Motor neuron (in vitro differentiated cells): ENCODE data around the gene PRR23E. TPM values are rescaled to one million over a fixed set of nuclear protein-coding genes. Genes with fewer than 3 reads are reported as not detected.

ENCODE experiments used
- ATAC-seq, 8 experiments: fragments of 200-7000 bp; cut with Tn5 transposase; replicated peaks in 6 of 8; 2 replicates each; pipeline ENCODE4 v1.8.0; 2021; ENCODE audit warnings: mild to moderate bottlenecking in 8 of 8, moderate library complexity in 8 of 8
- H3K27ac ChIP-seq, 2 donors: fragments of 250-450 bp; sonication (Bioruptor Pico); 2 replicates each; pipeline ENCODE4 v1.9.0; 2021; ENCODE audit warnings: antibody characterized with exemption in 2 of 2, mild to moderate bottlenecking in 2 of 2, moderate library complexity in 1 of 2
- H3K4me1 ChIP-seq, 2 donors: fragments of 250-450 bp; sonication (Bioruptor Pico); replicated peaks in 1 of 2; 2 replicates each; pipeline ENCODE4 v1.6.1; 2021; ENCODE audit warnings: antibody characterized with exemption in 2 of 2, mild to moderate bottlenecking in 2 of 2, moderate library complexity in 1 of 2
- H3K4me3 ChIP-seq, 5 donors: fragments of 250-450 bp; sonication (Bioruptor Pico); 2 replicates each; pipeline ENCODE4 v1.9.0; 2021; ENCODE audit warnings: antibody characterized with exemption in 5 of 5, mild to moderate bottlenecking in 5 of 5, moderate library complexity in 4 of 5
- WGBS, 10 experiments: fragments of 450-650 bp; shearing (Covaris generic); methylation state at CpG; one replicate each; pipeline ENCODE4 v1.0.0; 2022; 5-methylcytosine and 5-hydroxymethylcytosine counted together
- in situ Hi-C, 9 experiments: fragments of 400-800 bp; cut with MboI; loops; one replicate each; pipeline ENCODE4 v1.15.0; 2021; ENCODE audit warnings: low sequenced_read_pairs in 9 of 9, low pct_unique_long_range_greater_than_20kb in 2 of 9; ENCODE audit not compliant: unreplicated experiment in 9 of 9
- total RNA-seq, 8 experiments: library from RNA; unstranded; fragments of 300-600 nt; gene quantifications; 2 replicates each; pipeline versions ENCODE4 v1.2.3 to v1.2.4, GENCODE V29; 2022

Gene PRR23E
- total RNA-seq, 8 experiments from 2014 or later: 0.09 to 0.81 (median 0.44) TPM; not detected in 2

- Histone ChIP-seq H3K4me1 (no peaks in the 10 kb centered on the region), H3K4me3 (no peak overlapping the region), H3K27ac (no peak overlapping the region)
- 10 to 78% (median 52%) methylated on average over 3 of the region's 3 CpGs; no CpG with 5 or more reads in 1 of the 10 experiments for WGBS, 10 experiments
- no peak for ATAC-seq
- in situ Hi-C loops: no loop called here
These were observed 44.9 kb downstream of the PRR23E start for GRCh38 chr3:127237835-127238234.

- Histone ChIP-seq H3K4me3 (no peak overlapping the region), H3K4me1 (no peaks in the 10 kb centered on the region), H3K27ac (no peak overlapping the region)
- WGBS, 10 experiments: 36 to 83% (median 65%) methylated on average over 1 to 2 of the region's 2 CpGs; no CpG with 5 or more reads in 1 of the 10 experiments
- no peak for ATAC-seq
- in situ Hi-C loops: no loop called here
These were observed 45.7 kb downstream of the PRR23E start for GRCh38 chr3:127238602-127239001.

GRCh38 chr3:127247292-127247691 is 54.4 kb downstream of the PRR23E start:
- in situ Hi-C loops: no loop called here
- no peak for ATAC-seq
- no peaks in the 10 kb centered on the region for H3K4me1 ChIP-seq
- no peak overlapping the region for H3K4me3 ChIP-seq
- WGBS, 10 experiments: 0 to 67% (median 40%) methylated on average over 1 of the region's 1 CpG; no CpG with 5 or more reads in 4 of the 10 experiments
- H3K27ac ChIP-seq: no peak overlapping the region

Other genes with a start within 250 kb of the PRR23E start
- gene PLXNA1, start 210.0 kb upstream of the PRR23E start, total RNA-seq: 10 to 100 TPM; 28.2 to 56.1 (median 37.1) TPM
- under 1 TPM in 2 of 8 experiments, not detected in 6; 0.62 to 0.84 TPM for gene PRR20G, start 94.9 kb downstream of the PRR23E start, total RNA-seq